ENCODE measurements around the gene REEP1.

GRCh38 chr2:86286516-86286915, 50.9 kb downstream of the REEP1 start:
- no peak for TF ChIP-seq REST (IDR thresholded peaks at IDR 0.05; ENCODE audit: insufficient read depth in 1 of 2, low read depth in 2 of 2, low read length in 1 of 2)
- no peak for TF ChIP-seq CTCF (IDR thresholded peaks at IDR 0.05)
- TF ChIP-seq POLR2AphosphoS5 (IDR thresholded peaks at IDR 0.05; ENCODE audit: low read depth, low read length): no peak
- TF ChIP-seq SIN3A (IDR thresholded peaks at IDR 0.05; ENCODE audit: borderline replicate concordance, insufficient read depth, low read depth, low read length): no peak
- no peak for TF ChIP-seq TCF7L2 (IDR thresholded peaks at IDR 0.05; ENCODE audit: low read depth, low read length)

All from Panc1 (cell line).